22Rv1 (cell line): ENCODE measurements around the gene HARS2.

Experiments
- ZFX ChIP-seq: fragments of 450-650 bp; IDR thresholded peaks from 2 replicates; pipeline ENCODE4 v1.6.1; 2017; ENCODE audit warnings: antibody characterized with exemption, borderline replicate concordance
- TF ChIP-seq, protein P1 (sequence below): fragments of 450-650 bp; IDR thresholded peaks from 2 replicates; pipeline ENCODE4 v1.5.1; 2017; ENCODE audit warnings: mild to moderate bottlenecking

DNA sequence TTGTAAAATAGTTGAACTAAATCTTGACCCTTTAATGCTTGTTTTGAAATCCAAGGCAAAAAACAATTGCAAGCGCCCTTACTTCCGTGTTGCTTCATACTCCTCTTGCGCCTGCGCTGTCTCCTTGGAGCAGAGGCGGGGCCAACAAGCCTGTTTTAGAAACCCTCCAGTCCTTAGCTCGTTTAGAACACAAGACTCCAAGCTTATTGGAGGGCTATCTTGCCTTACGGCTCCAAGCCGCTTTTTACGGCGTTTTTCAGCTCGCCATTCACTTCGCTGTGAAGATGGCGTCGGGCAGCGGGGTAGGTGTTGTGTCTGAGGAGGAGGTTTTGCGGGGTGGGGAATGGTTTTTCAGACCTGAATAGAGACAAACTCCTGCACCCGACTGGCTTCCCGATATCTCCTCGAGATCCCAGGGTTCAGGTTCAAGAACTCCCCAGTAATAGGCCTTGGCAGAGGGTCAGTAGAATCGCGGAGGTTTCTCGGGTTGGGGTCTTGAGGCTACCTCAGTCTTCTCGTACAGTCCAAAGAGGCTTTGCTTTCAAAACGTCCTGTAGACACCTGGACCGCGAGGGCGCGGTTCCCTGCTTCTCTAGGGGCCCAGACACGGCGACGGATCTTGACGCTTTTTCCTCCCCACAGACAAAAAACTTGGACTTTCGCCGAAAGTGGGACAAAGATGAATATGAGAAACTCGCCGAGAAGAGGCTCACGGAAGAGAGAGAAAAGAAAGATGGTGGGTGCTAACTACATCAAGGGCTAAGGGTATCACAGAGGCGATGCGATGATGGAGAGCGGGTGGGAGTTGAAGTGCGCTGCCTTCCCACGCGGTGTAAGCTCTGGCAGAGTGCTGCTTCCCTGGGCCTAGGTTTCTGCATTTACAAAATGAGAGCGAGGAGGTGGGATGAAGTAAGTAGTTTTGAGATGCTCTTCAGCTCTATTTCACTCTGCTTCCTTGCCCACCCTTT lies 9.2 kb downstream of the HARS2 start, which contains the start of gene ZMAT2:
- TF ChIP-seq, protein P1, sequence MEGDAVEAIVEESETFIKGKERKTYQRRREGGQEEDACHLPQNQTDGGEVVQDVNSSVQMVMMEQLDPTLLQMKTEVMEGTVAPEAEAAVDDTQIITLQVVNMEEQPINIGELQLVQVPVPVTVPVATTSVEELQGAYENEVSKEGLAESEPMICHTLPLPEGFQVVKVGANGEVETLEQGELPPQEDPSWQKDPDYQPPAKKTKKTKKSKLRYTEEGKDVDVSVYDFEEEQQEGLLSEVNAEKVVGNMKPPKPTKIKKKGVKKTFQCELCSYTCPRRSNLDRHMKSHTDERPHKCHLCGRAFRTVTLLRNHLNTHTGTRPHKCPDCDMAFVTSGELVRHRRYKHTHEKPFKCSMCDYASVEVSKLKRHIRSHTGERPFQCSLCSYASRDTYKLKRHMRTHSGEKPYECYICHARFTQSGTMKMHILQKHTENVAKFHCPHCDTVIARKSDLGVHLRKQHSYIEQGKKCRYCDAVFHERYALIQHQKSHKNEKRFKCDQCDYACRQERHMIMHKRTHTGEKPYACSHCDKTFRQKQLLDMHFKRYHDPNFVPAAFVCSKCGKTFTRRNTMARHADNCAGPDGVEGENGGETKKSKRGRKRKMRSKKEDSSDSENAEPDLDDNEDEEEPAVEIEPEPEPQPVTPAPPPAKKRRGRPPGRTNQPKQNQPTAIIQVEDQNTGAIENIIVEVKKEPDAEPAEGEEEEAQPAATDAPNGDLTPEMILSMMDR = no peak
- TF ChIP-seq ZFX = no peak
